K562 (cell line): ENCODE data around the gene HELZ. TPM values are rescaled to one million over a fixed set of nuclear protein-coding genes. Genes with fewer than 3 reads are reported as not detected.

Source experiments
- ATAC-seq: fragments of 200-7000 bp; cut with Tn5 transposase; 3 replicates; pipeline ENCODE4 v1.9.1; 2020; ENCODE audit warnings: moderate library complexity
- BruUV-seq: library from RNA; stranded (reverse); fragments of 400-500 nt; replicated peaks from 2 replicates; lab custom pipeline; 2021; lab: Mats Ljungman, UMichigan
- CTCF ChIA-PET: fragments of 300-600 bp; formaldehyde crosslinking; extraction: SDS; loops from one replicate; lab custom pipeline; 2021; ENCODE audit warnings: low intra/inter-chr PET ratio; lab: Yijun Ruan, JAX
- POLR2A ChIA-PET: fragments of 300-600, 350-650 bp; sonication (Branson Sonifier 250); formaldehyde crosslinking; extraction: SDS; loops from one replicate; lab custom pipeline; 2021; ENCODE audit warnings: antibody characterized with exemption, inconsistent platforms; lab: Yijun Ruan, JAX
- DNase-seq, 4 experiments: peaks; one replicate each; pipeline versions ENCODE4 v3.0.0 to v3.0.0-alpha.2; 2011 to 2018; ENCODE audit warnings: low spot score in 3 of 4, mixed read lengths in 3 of 4; ENCODE audit errors: extremely low read depth in 1 of 4
- FAIRE-seq: peaks from 2 replicates; lab custom pipeline; 2011; peaks lifted over from hg19 to GRCh38; lab: Jason Lieb, UNC
- H2AFZ ChIP-seq: 2 replicates; pipeline ENCODE4 v1.6.0; 2011; ENCODE audit warnings: low read depth, low read length, control low read depth, inconsistent platforms
- H3K27ac ChIP-seq: fragments of 200-600 bp; 3 replicates; pipeline ENCODE4 v1.8.0; 2011; ENCODE audit warnings: low read depth, mild to moderate bottlenecking, control low read depth, inconsistent platforms, low read length, moderate library complexity, mixed read lengths; ENCODE audit errors: extremely low read depth
- H3K27me3 ChIP-seq, 2 experiments: fragments of 300-600 bp in 1 of 2; 2 replicates in 1 of 2; 3 replicates in 1 of 2; pipeline versions ENCODE4 v1.6.0 to v1.8.0; 2011; ENCODE audit warnings: inconsistent platforms in 2 of 2, low read length in 2 of 2, mild to moderate bottlenecking in 1 of 2, mixed read lengths in 1 of 2, moderate library complexity in 1 of 2; ENCODE audit not compliant: control insufficient read depth in 2 of 2, insufficient read depth in 2 of 2
- H3K36me3 ChIP-seq: fragments of 300-600 bp; 3 replicates; pipeline ENCODE4 v1.8.0; 2011; ENCODE audit warnings: mild to moderate bottlenecking, low read length, inconsistent platforms; ENCODE audit not compliant: control insufficient read depth, insufficient read depth
- H3K4me1 ChIP-seq, 2 experiments: fragments of 200-600 bp in 1 of 2; replicated peaks in 1 of 2; 2 replicates in 1 of 2; 3 replicates in 1 of 2; pipeline versions ENCODE4 v1.5.1 to v1.8.0; 2011; ENCODE audit warnings: inconsistent platforms in 2 of 2, low read length in 2 of 2, mild to moderate bottlenecking in 1 of 2, mixed read lengths in 1 of 2, moderate library complexity in 1 of 2; ENCODE audit not compliant: control insufficient read depth in 2 of 2, insufficient read depth in 2 of 2
- H3K4me2 ChIP-seq: 2 replicates; pipeline ENCODE4 v1.6.1; 2011; ENCODE audit warnings: low read length, control low read depth, inconsistent platforms, mixed read lengths; ENCODE audit not compliant: insufficient read depth
- H3K4me3 ChIP-seq: fragments of 200-600 bp; sonication (generic), shearing (Covaris generic); 2 replicates; pipeline ENCODE4 v1.5.1; 2016; ENCODE audit warnings: control low read depth, inconsistent platforms
- H3K79me2 ChIP-seq: fragments of 200-600 bp; 3 replicates; pipeline ENCODE4 v1.8.0; 2011; ENCODE audit warnings: low read length, inconsistent platforms; ENCODE audit not compliant: control insufficient read depth, insufficient read depth
- H3K9ac ChIP-seq, 2 experiments: 2 replicates each; pipeline versions ENCODE4 v1.6.0 to v1.6.1; 2011; ENCODE audit warnings: low read depth in 2 of 2, low read length in 2 of 2, control low read depth in 1 of 2, inconsistent platforms in 1 of 2, mild to moderate bottlenecking in 1 of 2, mixed read lengths in 1 of 2; ENCODE audit not compliant: insufficient read depth in 1 of 2
- H3K9me1 ChIP-seq: one replicate; pipeline ENCODE4 v1.6.0; 2011; ENCODE audit warnings: inconsistent platforms, mild to moderate bottlenecking, low read length, moderate library complexity; ENCODE audit not compliant: control insufficient read depth, insufficient read depth
- H3K9me3 ChIP-seq: replicated peaks from 2 replicates; pipeline ENCODE4 v1.5.1; 2011; ENCODE audit warnings: low read depth, low read length, inconsistent platforms; ENCODE audit not compliant: control insufficient read depth, insufficient read depth
- H4K20me1 ChIP-seq: replicated peaks from 2 replicates; pipeline ENCODE4 v1.6.1; 2011; ENCODE audit warnings: low read length, inconsistent platforms, mixed read lengths; ENCODE audit not compliant: control insufficient read depth, insufficient read depth
- HOXB6 ChIP-seq: fragments of 250-450 bp; sonication (Bioruptor Pico); IDR thresholded peaks from 2 replicates; pipeline ENCODE4 v1.5.1; 2022; ENCODE audit warnings: mild to moderate bottlenecking, borderline replicate concordance
- KAT2B ChIP-seq: IDR thresholded peaks from one replicate; pipeline ENCODE4 v1.6.1; 2012; ENCODE audit warnings: low read depth, mild to moderate bottlenecking, control low read depth, inconsistent platforms, low read length, moderate library complexity
- KDM5B ChIP-seq: fragments of 200-600 bp; sonication (generic); IDR thresholded peaks from 2 replicates; pipeline ENCODE4 v1.6.1; 2012; ENCODE audit warnings: low read depth, mild to moderate bottlenecking, moderate library complexity, low read length, control low read depth, inconsistent platforms; ENCODE audit not compliant: insufficient replicate concordance
- MCM3 ChIP-seq: fragments of 450-650 bp; IDR thresholded peaks from 2 replicates; pipeline ENCODE4 v1.6.1; 2016
- NCOR1 ChIP-seq: fragments of 450-650 bp; IDR thresholded peaks from 2 replicates; pipeline ENCODE4 v1.6.1; 2016; ENCODE audit warnings: mild to moderate bottlenecking, moderate library complexity
- OTX1 ChIP-seq: fragments of 450-650 bp; formaldehyde crosslinking; IDR thresholded peaks from 2 replicates; pipeline ENCODE4 v1.4.0; 2022; ENCODE audit warnings: mild to moderate bottlenecking
- PCBP2 ChIP-seq: fragments of 200-400 bp; formaldehyde crosslinking; IDR thresholded peaks from 2 replicates; pipeline ENCODE4 v1.6.1; 2018; ENCODE audit warnings: low read length, low read depth, mild to moderate bottlenecking, moderate library complexity; ENCODE audit not compliant: poor library complexity, severe bottlenecking
- PTTG1 ChIP-seq: fragments of 450-650 bp; IDR thresholded peaks from 2 replicates; pipeline ENCODE4 v1.6.1; 2016; ENCODE audit warnings: low read depth, mild to moderate bottlenecking, missing genetic modification characterization, missing compliant biosample characterization
- SIRT6 ChIP-seq: IDR thresholded peaks from one replicate; pipeline ENCODE4 v1.6.1; 2012; ENCODE audit warnings: low read depth, mild to moderate bottlenecking, control low read depth, inconsistent platforms, low read length, moderate library complexity
- SP1 ChIP-seq: sonication (generic); formaldehyde crosslinking; IDR thresholded peaks from 2 replicates; pipeline ENCODE4 v1.8.1; 2022; ENCODE audit warnings: mild to moderate bottlenecking, missing genetic modification reagents
- WGBS: fragments of 100-300 bp; shearing (Covaris generic); methylation state at CpG from one replicate; pipeline ENCODE4 v1.1.6; 2016; ENCODE audit warnings: low coverage, mixed read lengths; ENCODE audit not compliant: insufficient coverage; ENCODE audit errors: missing lambda C conversion rate; 5-methylcytosine and 5-hydroxymethylcytosine counted together
- in situ Hi-C: fragments of 300-500 bp; cut with MboI; formaldehyde crosslinking; loops from 4 replicates; pipeline ENCODE4 v1.15.0; 2018; ENCODE audit warnings: inconsistent platforms, mixed read lengths
- intact Hi-C: fragments of 100-400 bp; cut with micrococcal nuclease; formaldehyde crosslinking; loops from 2 replicates; pipeline ENCODE4 v1.14.2; 2022
- polyA plus RNA-seq, 8 experiments: library from polyadenylated mRNA; depleted of rRNA in 4 of 8; stranded (reverse) in 5 of 8; unstranded in 3 of 8; fragments of >200 nt; fragmentation: Nextera tagmentation in 2 of 8; fragmentation: Illumina TruSeq in 1 of 8; extraction: Ambion mirVana in 2 of 8; extraction: Trizol in 1 of 8; gene quantifications; 2 replicates each; pipeline versions ENCODE4 v1.2.1 to v1.2.3, GENCODE V29; 2011 to 2014; ENCODE audit warnings: inconsistent platforms in 1 of 8, missing spikeins in 1 of 8
- total RNA-seq, 7 experiments: library from RNA; depleted of rRNA in 6 of 7; stranded (reverse); fragments of >200 nt in 6 of 7; fragmentation: Illumina TruSeq in 2 of 7; extraction: Trizol in 2 of 7; gene quantifications; 2 replicates each; pipeline versions ENCODE4 v1.2.1 to v1.2.3, GENCODE V29; 2011 to 2021; ENCODE audit warnings: low replicate concordance in 1 of 7
- TF ChIP-seq, protein P1 (sequence below), 2 experiments: fragments of 450-650 bp in 1 of 2; sonication (generic) in 1 of 2; formaldehyde crosslinking in 1 of 2; IDR thresholded peaks in 1 of 2; conservative IDR thresholded peaks in 1 of 2; 2 replicates each; pipeline versions ENCODE4 v1.6.1 to v1.8.1; 2016 to 2023; ENCODE audit warnings: mild to moderate bottlenecking in 2 of 2, moderate library complexity in 2 of 2, inconsistent platforms in 1 of 2, missing genetic modification reagents in 1 of 2

Gene HELZ
- total and polyA plus RNA-seq, 9 of the 15 experiments (the other 6 are each of a cell fraction or from before 2014, with no cell fraction given), result 5.2 to 39.8 (median 17.3) TPM

DNA sequence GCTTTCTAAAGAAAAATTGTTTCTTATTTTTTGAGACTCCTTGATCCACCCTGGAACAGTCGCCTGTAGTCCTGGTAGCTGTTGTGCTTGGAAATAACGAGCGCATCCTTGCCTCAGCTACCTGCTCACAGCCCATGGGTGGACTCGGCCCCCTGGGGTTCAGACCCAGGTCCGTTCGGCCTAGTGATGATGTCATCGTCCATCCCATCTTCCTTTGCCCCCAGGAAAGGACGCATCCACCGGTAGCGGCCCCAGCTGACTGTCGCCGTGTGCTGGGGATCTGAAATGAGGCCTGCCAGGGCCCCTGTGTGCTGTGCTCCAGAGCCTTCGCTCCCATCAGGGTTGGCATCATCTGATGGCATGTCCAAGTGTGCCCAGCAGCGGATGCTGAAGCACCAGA is 212.6 kb downstream of the HELZ start:
- WGBS, result 16% methylated on average over 14 of the region's 14 CpGs
- Histone ChIP-seq H3K4me1 (peaks cover 0 to 3% of the 10 kb centered on the region in 2 experiments; a peak in 1 of 5 replicates), H3K9ac (no peak overlapping the region; a peak in 1 of 4 replicates), H3K27me3 (peaks cover 45 to 77% of the 10 kb centered on the region in 2 experiments), H3K27ac (no peak overlapping the region), H3K79me2 (no peaks in the 10 kb centered on the region), H3K4me2 (no peak overlapping the region), H3K9me1 (no peaks in the 10 kb centered on the region), H3K4me3 (no peak overlapping the region), H3K36me3 (no peaks in the 10 kb centered on the region), H3K9me3 (no peaks in the 10 kb centered on the region), H4K20me1 (no peaks in the 10 kb centered on the region)
- no peak for FAIRE-seq
- DNase-seq, result no peak
- POLR2A ChIA-PET, result no interaction called here
- intact Hi-C loops (no loop called here), in situ Hi-C loops (no loop called here)
- CTCF ChIA-PET, result no interaction called here
- ATAC-seq, result no peak
- TF ChIP-seq, protein P1, sequence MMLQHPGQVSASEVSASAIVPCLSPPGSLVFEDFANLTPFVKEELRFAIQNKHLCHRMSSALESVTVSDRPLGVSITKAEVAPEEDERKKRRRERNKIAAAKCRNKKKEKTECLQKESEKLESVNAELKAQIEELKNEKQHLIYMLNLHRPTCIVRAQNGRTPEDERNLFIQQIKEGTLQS (IDR thresholded peaks at IDR 0.05), result peak; percentile 58
- TF ChIP-seq, protein P1 (CRISPR knock-in tag; conservative IDR thresholded peaks at IDR 0.05), result no peak
- TF ChIP-seq MCM3, result no peak
- TF ChIP-seq, all 486 proteins: peak for 1
- BruUV-seq, result no TSS peak
- no peak overlapping the region for H2AFZ ChIP-seq

DNA sequence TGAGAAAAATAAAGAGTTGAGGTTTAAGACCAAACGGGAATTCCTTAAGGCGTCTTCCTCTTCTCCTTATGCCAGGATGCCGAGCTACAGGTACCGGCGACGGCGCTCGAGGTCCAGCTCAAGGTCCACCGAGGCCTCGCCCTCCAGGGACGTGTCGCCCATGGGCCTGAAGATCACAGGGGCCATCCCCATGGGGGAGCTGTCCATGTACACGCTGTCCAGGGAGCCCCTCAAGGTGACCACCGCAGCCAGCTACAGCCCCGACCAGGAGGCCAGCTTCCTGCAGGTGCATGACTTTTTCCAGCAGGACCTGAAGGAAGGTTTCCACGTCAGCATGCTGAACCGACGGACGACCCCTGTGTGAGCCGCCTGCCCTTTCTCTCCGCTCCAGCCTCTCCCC is 214.4 kb downstream of the HELZ start:
- 19% methylated on average over 19 of the region's 21 CpGs for WGBS
- no TSS peak for BruUV-seq
- TF ChIP-seq PCBP2, result no peak
- no peak for TF ChIP-seq SP1 (CRISPR knock-in tag)
- no peak for TF ChIP-seq NCOR1
- no peak for TF ChIP-seq PTTG1 (tag)
- TF ChIP-seq HOXB6 (CRISPR knock-in tag), result no peak
- no peak for TF ChIP-seq SIRT6
- TF ChIP-seq OTX1 (CRISPR knock-in tag), result no peak
- no peak for TF ChIP-seq KDM5B
- no peak for TF ChIP-seq KAT2B
- TF ChIP-seq, all 486 proteins: peak for 0
- no peak overlapping the region for H2AFZ ChIP-seq
- no peaks in the 10 kb centered on the region for H3K9me3 ChIP-seq
- peaks cover 54 to 89% of the 10 kb centered on the region in 2 experiments for H3K27me3 ChIP-seq
- H3K79me2 ChIP-seq, result no peaks in the 10 kb centered on the region
- in situ Hi-C loops, result no loop called here
- CTCF ChIA-PET, result no interaction called here
- peaks cover 0 to 4% of the 10 kb centered on the region in 2 experiments; a peak in 1 of 5 replicates for H3K4me1 ChIP-seq
- H3K4me2 ChIP-seq, result no peak overlapping the region
- no peaks in the 10 kb centered on the region for H3K9me1 ChIP-seq
- ATAC-seq (no peak), FAIRE-seq (no peak), DNase-seq (no peak)
- intact Hi-C loops, result no loop called here
- H3K4me3 ChIP-seq, result no peak overlapping the region
- POLR2A ChIA-PET, result interaction anchor here (0.6 kb wide), 1 partner anchor 1381 kb away, joined by 3 read pairs; no protein-coding TSS in a partner anchor
- H3K9ac ChIP-seq, result no peak overlapping the region
- H3K36me3 ChIP-seq, result no peaks in the 10 kb centered on the region
- H4K20me1 ChIP-seq, result no peaks in the 10 kb centered on the region
- H3K27ac ChIP-seq, result no peak overlapping the region
